ENCODE results near the gene SCFD2. TPM values are rescaled to one million over a fixed set of nuclear protein-coding genes. Genes with fewer than 3 reads are reported as not detected.
A peak's percentile ranks its signal among the peaks of the same experiment; 100 is the strongest.

The SCFD2 gene
- total and polyA plus RNA-seq, 2 of the 8 experiments (the other 6 are each of a cell fraction or from before 2014, with no cell fraction given): 6.2 to 10.2 TPM

DNA sequence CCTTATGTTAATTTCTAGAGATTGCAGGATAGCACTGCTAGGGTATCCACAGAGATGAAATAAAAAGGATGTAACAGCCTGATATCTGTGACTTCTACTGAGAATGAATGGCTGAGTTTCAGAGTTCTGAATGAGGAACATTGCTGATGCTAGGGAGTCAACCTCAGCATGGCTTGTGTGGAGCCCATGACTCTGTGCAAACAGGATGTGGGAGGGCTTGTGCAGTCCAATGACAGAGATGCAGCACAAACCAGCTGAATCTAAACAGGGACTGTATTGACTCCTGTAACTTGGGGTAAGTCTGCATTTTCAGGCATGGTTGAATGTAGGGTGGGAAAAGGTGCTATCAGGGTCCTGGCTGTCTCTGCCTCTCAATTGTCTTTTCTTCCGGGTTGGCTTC, 509.1 kb downstream of the SCFD2 start:
- peak overlapping the region; percentile 16; the same call in 1 of the 2 replicates for H2BK20ac ChIP-seq (ENCODE audit: low read length)
- peak overlapping the region; percentile 70; the same call in 1 of the 2 replicates for H2BK12ac ChIP-seq (ENCODE audit: low read depth, low read length)
- H4K8ac ChIP-seq (ENCODE audit: extremely low read depth, insufficient read depth, low read length): no peak overlapping the region
- H4K91ac ChIP-seq (replicated peaks; ENCODE audit: insufficient read length, low read length): no peak overlapping the region
- no peak overlapping the region for H3K4me2 ChIP-seq (ENCODE audit: insufficient read depth in 1 of 2, low read depth in 2 of 2, low read length in 2 of 2)
- peak overlapping the region; percentile 7; the same call in 1 of the 2 replicates for H3K18ac ChIP-seq (ENCODE audit: extremely low read depth, low read length)
- ChIA-PET POLR2A (ENCODE audit: partially characterized antibody) (interaction anchor here (1.1 to 1.8 kb wide), 3 partner anchors 8 to 12 kb away, joined by 4 to 5 read pairs (median 5); no protein-coding TSS in a partner anchor), CTCF (ENCODE audit: partially characterized antibody) (interaction anchor here (1.2 kb wide), 2 partner anchors 26 to 251 kb away, joined by 3 read pairs; no protein-coding TSS in a partner anchor)
- no peak overlapping the region for H3K27ac ChIP-seq (ENCODE audit: low read depth, low read length)
- H3K4me3 ChIP-seq (ENCODE audit: extremely low read depth in 1 of 4, insufficient read depth in 2 of 4, low read depth in 3 of 4, low read length in 4 of 4): no peak overlapping the region
- 0 out of 2 replicates have a peak overlapping the region, but pooled peaks have one; percentile 66 for H2BK15ac ChIP-seq (ENCODE audit: low read length)
- peaks cover 10 to 16% of the 10 kb centered on the region in 2 experiments; a peak in 3 of 4 replicates for H3K9me3 ChIP-seq (ENCODE audit: insufficient read depth in 2 of 2, low read depth in 1 of 2, low read length in 1 of 2)
- peaks cover 5% of the 10 kb centered on the region; the same call in 1 of the 2 replicates for H3K23me2 ChIP-seq (ENCODE audit: low read depth, low read length)
- peak overlapping the region; percentile 12 for H2BK120ac ChIP-seq (replicated peaks; ENCODE audit: low read depth, low read length)
- DNase-seq (ENCODE audit: low read depth in 1 of 2, low spot score in 2 of 2) (no peak), FAIRE-seq (no peak)
- H3K56ac ChIP-seq (replicated peaks; ENCODE audit: insufficient read length, low read depth, low read length): no peak overlapping the region
- 94% methylated on average over 1 of the region's 1 CpG; no CpG with 5 or more reads in 1 of the 2 experiments for WGBS, 2 experiments (ENCODE audit: extremely low coverage in 1 of 2, insufficient coverage in 1 of 2, insufficient read length in 1 of 2, insufficient replicate concordance in 2 of 2, low coverage in 1 of 2, low lambda C conversion rate in 2 of 2, missing lambda C conversion rate in 1 of 2)
- peaks cover 3 to 14% (median 13%) of the 10 kb centered on the region in 4 experiments for H3K4me1 ChIP-seq (replicated peaks in 1 of 4; ENCODE audit: control insufficient read depth in 3 of 4, insufficient read depth in 4 of 4, low read length in 3 of 4)
- H2BK5ac ChIP-seq (ENCODE audit: low read depth, low read length): no peak overlapping the region
- no peak overlapping the region for H2AFZ ChIP-seq (ENCODE audit: low read length)
- H2AK5ac ChIP-seq (ENCODE audit: low read depth, low read length): peak overlapping the region; percentile 6; the same call in 1 of the 2 replicates
- no peak overlapping the region for H3K9ac ChIP-seq (replicated peaks in 1 of 4; ENCODE audit: extremely low read depth in 1 of 4, low read depth in 3 of 4, low read length in 3 of 4)
- H3K14ac ChIP-seq (ENCODE audit: insufficient read length): no peak overlapping the region
- H3K36me3 ChIP-seq (ENCODE audit: control insufficient read depth in 2 of 4, insufficient read depth in 4 of 4, low read length in 3 of 4): no peaks in the 10 kb centered on the region
- no peak overlapping the region for H4K5ac ChIP-seq (ENCODE audit: insufficient read length, low read depth, low read length)
- H3K23ac ChIP-seq (ENCODE audit: insufficient read length): no peak overlapping the region
- no peaks in the 10 kb centered on the region; a peak in 1 of 4 replicates for H3K79me2 ChIP-seq (ENCODE audit: control insufficient read depth in 1 of 2, insufficient read depth in 2 of 2, low read length in 2 of 2)
- H4K20me1 ChIP-seq (replicated peaks in 1 of 2; ENCODE audit: control insufficient read depth in 1 of 2, insufficient read depth in 2 of 2, low read length in 2 of 2): no peaks in the 10 kb centered on the region
- H3K27me3 ChIP-seq (replicated peaks in 1 of 4; ENCODE audit: control insufficient read depth in 3 of 4, extremely low read depth in 1 of 4, insufficient read depth in 3 of 4, low read length in 3 of 4): no peaks in the 10 kb centered on the region; a peak in 1 of 7 replicates
- no peaks in the 10 kb centered on the region for H3K79me1 ChIP-seq (ENCODE audit: low read depth, low read length)
- no peak overlapping the region for H3K4ac ChIP-seq (replicated peaks; ENCODE audit: insufficient read length, low read depth, low read length)
- TF ChIP-seq BACH1 (IDR thresholded peaks at IDR 0.05; ENCODE audit: low read length) (no peak), CEBPB (IDR thresholded peaks at IDR 0.05; ENCODE audit: low read depth, low read length) (no peak), ATF3 (IDR thresholded peaks at IDR 0.05; ENCODE audit: insufficient read depth, low read depth, low read length) (no peak), CBX8 (IDR thresholded peaks at IDR 0.05; ENCODE audit: borderline replicate concordance, low read depth, low read length) (no peak), KDM1A (IDR thresholded peaks at IDR 0.05; ENCODE audit: borderline replicate concordance, low read length) (no peak), RNF2 (IDR thresholded peaks at IDR 0.05; ENCODE audit: borderline replicate concordance, low read depth, low read length, missing control alignments, poor library complexity, severe bottlenecking) (no peak), MAFK (IDR thresholded peaks at IDR 0.05; ENCODE audit: low read depth, low read length) (no peak), KDM5A (IDR thresholded peaks at IDR 0.05; ENCODE audit: low read length) (no peak), RAD21 (IDR thresholded peaks at IDR 0.05 in 1 of 2, conservative IDR thresholded peaks at IDR 0.05 in 1 of 2; ENCODE audit: low read depth in 2 of 2, low read length in 2 of 2) (no peak), PHF8 (conservative IDR thresholded peaks at IDR 0.05; ENCODE audit: low read depth, low read length) (no peak), CHD2 (IDR thresholded peaks at IDR 0.05; ENCODE audit: low read length) (no peak)

All from H1 (cell line).